ENCODE measurements around the gene FOXP1. TPM values are rescaled to one million over a fixed set of nuclear protein-coding genes. Genes with fewer than 3 reads are reported as not detected.

FOXP1 gene
- total and polyA plus RNA-seq, 2 of the 8 experiments (the other 6 are each of a cell fraction or from before 2014, with no cell fraction given), result 13.9 to 25.4 TPM

GRCh38 chr3:71254281-71255057 lies 329.1 kb downstream of the FOXP1 start (continued):
- TF ChIP-seq POLR2A (IDR thresholded peaks at IDR 0.05; ENCODE audit: control extremely low read depth in 1 of 2, low read depth in 2 of 2, low read length in 2 of 2) (no peak), CEBPB (IDR thresholded peaks at IDR 0.05; ENCODE audit: low read depth, low read length) (no peak)

Measured in H1 (cell line).